Measurements from ENCODE around the gene SEC14L1. TPM values are rescaled to one million over a fixed set of nuclear protein-coding genes. Genes with fewer than 3 reads are reported as not detected.

SEC14L1 gene
- total RNA-seq, 2 experiments from 2014 or later: 97.3 to 98.5 TPM

DNA sequence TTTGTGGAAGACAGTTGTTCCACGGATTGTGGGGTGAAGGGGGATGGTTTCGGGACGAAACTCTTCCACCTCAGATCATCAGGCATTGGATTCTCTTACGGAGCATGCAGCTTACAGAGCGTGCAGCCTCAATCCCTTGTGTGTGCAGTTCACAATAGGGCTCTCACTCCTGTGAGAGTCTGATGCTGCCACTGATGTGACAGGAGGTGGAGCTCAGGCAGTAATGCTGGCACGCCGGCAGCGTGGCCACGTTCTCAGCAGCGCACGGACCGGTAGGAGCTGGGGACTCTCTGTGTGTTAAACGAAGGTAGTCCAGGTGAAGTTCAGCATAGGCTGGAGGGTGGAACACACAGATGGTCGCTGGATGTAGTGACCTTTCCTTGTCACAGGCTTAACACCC, 37.8 kb downstream of the SEC14L1 start:
- Mint-ChIP-seq H3K27ac (no peak overlapping the region), H3K36me3 (ENCODE audit: low read depth) (peaks cover 32% of the 10 kb centered on the region)

DNA sequence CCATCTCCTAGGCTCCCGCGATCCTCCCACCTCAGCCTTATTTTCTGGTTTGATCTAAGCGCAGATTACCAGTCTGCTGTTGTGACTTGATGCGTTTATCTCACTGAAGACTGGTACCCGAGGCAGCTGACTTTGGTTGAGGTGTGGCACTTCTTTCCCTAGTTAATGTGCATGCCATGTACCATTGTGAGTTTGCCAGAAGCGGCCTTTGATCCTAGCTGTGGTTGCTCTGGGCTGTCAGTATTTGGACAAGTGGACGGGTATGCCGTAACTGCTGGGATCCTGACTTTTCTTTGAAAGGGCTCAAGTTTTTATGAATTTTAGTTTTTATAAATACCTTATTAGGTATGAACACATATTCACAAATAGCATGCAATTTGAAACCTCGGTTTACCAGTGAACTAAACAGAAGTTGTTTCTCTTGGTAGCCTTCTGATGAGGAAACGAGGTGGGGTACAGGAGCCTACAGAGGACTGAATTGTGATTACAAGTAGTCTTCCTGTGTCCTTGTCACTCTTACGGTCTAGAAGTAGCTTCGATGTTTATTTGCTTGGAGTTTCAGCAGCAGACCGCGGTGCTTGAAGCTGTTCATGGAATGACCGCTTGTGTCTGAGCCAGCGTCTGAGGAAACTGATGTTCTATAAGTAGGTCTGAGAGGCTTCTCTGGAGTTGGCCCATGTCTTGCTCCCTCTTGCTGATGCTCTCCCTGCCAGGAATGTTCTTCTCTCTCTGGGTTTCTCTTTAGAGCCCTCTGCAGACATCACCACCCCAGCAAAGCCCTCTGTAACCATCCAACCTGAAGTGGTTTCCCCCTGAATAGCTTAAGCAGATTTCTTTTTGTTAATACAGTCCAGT, 40.0 kb downstream of the SEC14L1 start:
- Mint-ChIP-seq H3K27ac (peak overlapping the region; percentile 88), H3K4me3 (peak overlapping the region; percentile 21), H3K9me3 (no peaks in the 10 kb centered on the region), H3K4me1 (ENCODE audit: low read depth) (peaks cover 23% of the 10 kb centered on the region), H3K36me3 (ENCODE audit: low read depth) (peaks cover 13% of the 10 kb centered on the region), H3K27me3 (no peaks in the 10 kb centered on the region)
- H3K4me1 ChIP-seq (ENCODE audit: insufficient read depth, low read length): peaks cover 32% of the 10 kb centered on the region
- TF ChIP-seq, protein P1, sequence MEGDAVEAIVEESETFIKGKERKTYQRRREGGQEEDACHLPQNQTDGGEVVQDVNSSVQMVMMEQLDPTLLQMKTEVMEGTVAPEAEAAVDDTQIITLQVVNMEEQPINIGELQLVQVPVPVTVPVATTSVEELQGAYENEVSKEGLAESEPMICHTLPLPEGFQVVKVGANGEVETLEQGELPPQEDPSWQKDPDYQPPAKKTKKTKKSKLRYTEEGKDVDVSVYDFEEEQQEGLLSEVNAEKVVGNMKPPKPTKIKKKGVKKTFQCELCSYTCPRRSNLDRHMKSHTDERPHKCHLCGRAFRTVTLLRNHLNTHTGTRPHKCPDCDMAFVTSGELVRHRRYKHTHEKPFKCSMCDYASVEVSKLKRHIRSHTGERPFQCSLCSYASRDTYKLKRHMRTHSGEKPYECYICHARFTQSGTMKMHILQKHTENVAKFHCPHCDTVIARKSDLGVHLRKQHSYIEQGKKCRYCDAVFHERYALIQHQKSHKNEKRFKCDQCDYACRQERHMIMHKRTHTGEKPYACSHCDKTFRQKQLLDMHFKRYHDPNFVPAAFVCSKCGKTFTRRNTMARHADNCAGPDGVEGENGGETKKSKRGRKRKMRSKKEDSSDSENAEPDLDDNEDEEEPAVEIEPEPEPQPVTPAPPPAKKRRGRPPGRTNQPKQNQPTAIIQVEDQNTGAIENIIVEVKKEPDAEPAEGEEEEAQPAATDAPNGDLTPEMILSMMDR (IDR thresholded peaks at IDR 0.05): no peak
- intact Hi-C loops (cut with DNase I, micrococcal nuclease): no loop called here
- no peak overlapping the region for H3K4me3 ChIP-seq (ENCODE audit: low read length)
- H3K27me3 ChIP-seq (ENCODE audit: control insufficient read depth in 1 of 2, insufficient read depth in 2 of 2, low read length in 2 of 2): no peaks in the 10 kb centered on the region
- H3K36me3 ChIP-seq (ENCODE audit: insufficient read depth, low read length): no peaks in the 10 kb centered on the region
- no peak for DNase-seq
- CTCF ChIA-PET: no interaction called here
- POLR2A ChIA-PET: interaction anchor here (2.6 kb wide), 1 partner anchor 40 kb away, joined by 24 read pairs; the partner anchor contains the start of gene SEC14L1
- H3K9me3 ChIP-seq (ENCODE audit: control insufficient read depth in 1 of 2, insufficient read depth in 1 of 2, low read length in 2 of 2): no peaks in the 10 kb centered on the region
- no peak for ATAC-seq (ENCODE audit: poor library complexity)
- H3K27ac ChIP-seq (ENCODE audit: low read depth in 1 of 2, low read length in 2 of 2): no peak overlapping the region

More for the DNA sequence above, 37.8 kb downstream of the SEC14L1 start:
- H3K9me3 ChIP-seq (ENCODE audit: control insufficient read depth in 1 of 2, insufficient read depth in 1 of 2, low read length in 2 of 2): peaks cover 14 to 20% of the 10 kb centered on the region in 2 experiments
- Mint-ChIP-seq H3K4me1 (ENCODE audit: low read depth) (peaks cover 23% of the 10 kb centered on the region), H3K9me3 (no peaks in the 10 kb centered on the region), H3K27me3 (no peaks in the 10 kb centered on the region), H3K4me3 (no peak overlapping the region)
- no peak for DNase-seq
- intact Hi-C loops (cut with DNase I, micrococcal nuclease): no loop called here
- ChIA-PET POLR2A (no interaction called here), CTCF (no interaction called here)
- peaks cover 26% of the 10 kb centered on the region for H3K4me1 ChIP-seq (ENCODE audit: insufficient read depth, low read length)
- H3K4me3 ChIP-seq (ENCODE audit: low read length): no peak overlapping the region
- TF ChIP-seq, protein P1 (IDR thresholded peaks at IDR 0.05): no peak
- H3K27ac ChIP-seq (ENCODE audit: low read depth in 1 of 2, low read length in 2 of 2): no peak overlapping the region
- ATAC-seq (ENCODE audit: poor library complexity): no peak
- no peaks in the 10 kb centered on the region for H3K27me3 ChIP-seq (ENCODE audit: control insufficient read depth in 1 of 2, insufficient read depth in 2 of 2, low read length in 2 of 2)
- H3K36me3 ChIP-seq (ENCODE audit: insufficient read depth, low read length): peaks cover 14% of the 10 kb centered on the region

DNA sequence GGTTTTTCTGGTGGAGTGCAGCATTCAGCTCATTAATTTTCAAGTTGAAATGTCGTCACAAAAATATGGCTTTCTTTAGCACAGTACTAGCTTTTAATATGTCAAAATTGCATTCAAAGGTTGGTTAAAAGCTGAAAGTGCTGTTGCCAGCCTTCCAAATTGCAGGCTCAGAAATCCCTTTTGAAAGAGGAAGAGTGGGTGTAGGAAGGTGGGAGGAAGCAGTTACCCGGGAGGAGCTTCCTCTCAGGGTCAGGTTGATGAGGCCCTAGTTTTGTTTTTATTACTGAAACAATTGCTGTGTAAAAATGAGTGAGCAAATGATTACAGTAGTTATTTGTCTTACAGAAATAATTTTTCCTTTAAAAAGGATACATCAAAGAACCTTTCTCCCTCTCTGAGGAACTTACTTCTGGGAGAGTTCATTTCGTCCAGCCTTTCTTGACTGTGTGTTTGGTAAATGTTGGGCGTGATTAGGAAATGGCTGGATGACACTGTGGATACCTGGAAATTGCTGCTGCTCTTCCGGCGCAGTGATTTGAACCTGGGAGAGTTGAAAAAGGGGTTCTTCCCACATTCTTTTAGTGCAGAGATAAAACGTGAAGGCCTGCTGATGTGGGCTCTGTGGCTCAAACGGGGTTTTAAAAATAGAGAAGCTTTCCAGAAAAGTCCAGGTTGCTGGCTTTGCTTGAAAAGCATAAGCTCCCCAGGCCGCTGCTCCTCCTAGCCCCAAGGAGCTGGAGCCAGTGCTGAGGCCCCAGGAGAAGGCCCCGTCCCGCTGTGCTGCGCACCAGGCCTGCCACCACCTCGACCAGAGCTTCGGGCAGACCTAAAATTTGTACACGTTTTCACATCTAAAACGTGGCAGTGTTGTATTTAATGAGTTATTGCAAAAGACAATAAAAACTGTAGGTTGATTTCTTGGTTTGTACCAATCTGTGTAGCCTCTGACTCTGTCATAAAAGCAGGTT, 41.7 kb downstream of the SEC14L1 start:
- intact Hi-C loops (cut with DNase I, micrococcal nuclease): no loop called here
- TF ChIP-seq, protein P1 (IDR thresholded peaks at IDR 0.05): no peak
- H3K4me1 Mint-ChIP-seq (ENCODE audit: low read depth): peaks cover 17% of the 10 kb centered on the region
- CTCF ChIA-PET: interaction anchor here (0.7 to 1.1 kb wide), 2 partner anchors 12 kb away, joined by 3 read pairs; no protein-coding TSS in a partner anchor
- Histone ChIP-seq H3K4me1 (ENCODE audit: insufficient read depth, low read length) (peaks cover 44% of the 10 kb centered on the region), H3K4me3 (ENCODE audit: low read length) (peak overlapping the region; percentile 4), H3K27ac (ENCODE audit: low read depth in 1 of 2, low read length in 2 of 2) (peak overlapping the region; percentile 50 to 69), H3K9me3 (ENCODE audit: control insufficient read depth in 1 of 2, insufficient read depth in 1 of 2, low read length in 2 of 2) (no peaks in the 10 kb centered on the region), H3K27me3 (ENCODE audit: control insufficient read depth in 1 of 2, insufficient read depth in 2 of 2, low read length in 2 of 2) (no peaks in the 10 kb centered on the region), H3K36me3 (ENCODE audit: insufficient read depth, low read length) (no peaks in the 10 kb centered on the region)
- H3K4me3 Mint-ChIP-seq: peak overlapping the region; percentile 76
- H3K9me3 Mint-ChIP-seq: no peaks in the 10 kb centered on the region
- ATAC-seq (ENCODE audit: poor library complexity): no peak
- POLR2A ChIA-PET: interaction anchor here (0.7 to 2.6 kb wide), 2 partner anchors 41 to 56 kb away, joined by 3 to 24 read pairs; partner anchors contain the start of gene SEC14L1
- peak in 2 of 14 experiments; percentile 13 to 23 for DNase-seq
- H3K27ac Mint-ChIP-seq: peak overlapping the region; percentile 88
- H3K27me3 Mint-ChIP-seq: no peaks in the 10 kb centered on the region
- peaks cover 5% of the 10 kb centered on the region for H3K36me3 Mint-ChIP-seq (ENCODE audit: low read depth)
